Tibial nerve (tissue), 4 donors: ENCODE results near the gene SPEF2. TPM values are rescaled to one million over a fixed set of nuclear protein-coding genes. Genes with fewer than 3 reads are reported as not detected.

Experiments
- DNase-seq, 2 donors: peaks; one replicate each; pipeline ENCODE4 v3.0.0-alpha.2; 2019; ENCODE audit warnings: low spot score in 2 of 2
- H3K27ac ChIP-seq, 4 donors: fragments of 200-600 bp; sonication (generic) in 3 of 4; one replicate each; pipeline ENCODE4 v1.5.1; 2017 to 2019; ENCODE audit warnings: mild to moderate bottlenecking in 1 of 4
- H3K27me3 ChIP-seq, 2 donors: fragments of 200-600 bp; sonication (generic) in 1 of 2; one replicate each; pipeline versions ENCODE4 v1.5.1 to v1.6.0; 2017 to 2019
- H3K36me3 ChIP-seq, 3 donors: fragments of 200-600 bp; sonication (generic); one replicate each; pipeline ENCODE4 v1.5.1; 2018 to 2019
- H3K4me1 ChIP-seq, 4 donors: fragments of 200-600 bp; sonication (generic) in 3 of 4; one replicate each; pipeline ENCODE4 v1.5.1; 2017 to 2019
- H3K4me3 ChIP-seq, 4 donors: fragments of 200-600 bp; sonication (generic) in 3 of 4; one replicate each; pipeline ENCODE4 v1.5.1; 2017 to 2019; ENCODE audit warnings: mild to moderate bottlenecking in 1 of 4, moderate library complexity in 1 of 4
- H3K9me3 ChIP-seq, 4 donors: fragments of 200-600 bp; sonication (generic) in 3 of 4; one replicate each; pipeline ENCODE4 v1.5.1; 2017 to 2019
- CTCF ChIP-seq, 5 experiments: fragments of 200-600 bp in 3 of 5; fragments of 450-650 bp in 2 of 5; sonication (generic) in 3 of 5; IDR thresholded peaks; one replicate each; pipeline ENCODE4 v1.5.1; 2016 to 2019; ENCODE audit warnings: antibody characterized with exemption in 5 of 5, mild to moderate bottlenecking in 3 of 5, moderate library complexity in 2 of 5
- EP300 ChIP-seq, 2 donors: sonication (generic); formaldehyde crosslinking; IDR thresholded peaks; one replicate each; pipeline ENCODE4 v1.6.1; 2017; ENCODE audit warnings: antibody characterized with exemption in 2 of 2, mild to moderate bottlenecking in 1 of 2
- POLR2A ChIP-seq, 2 donors: fragments of 450-650 bp; IDR thresholded peaks; one replicate each; pipeline ENCODE4 v1.6.1; 2017; ENCODE audit warnings: antibody characterized with exemption in 2 of 2, mild to moderate bottlenecking in 2 of 2, moderate library complexity in 2 of 2
- WGBS, 2 donors: methylation state at CpG; one replicate each; pipeline ENCODE4 v1.1.5; 2018; 5-methylcytosine and 5-hydroxymethylcytosine counted together
- total RNA-seq, 4 donors: library from RNA; depleted of rRNA; stranded (reverse); fragments of >200 nt; gene quantifications; one replicate each; pipeline ENCODE4 v1.1.0, GENCODE V29; 2016

The SPEF2 gene
- total RNA-seq, 4 donors from 2014 or later, result 5.1 to 33.5 (median 17.5) TPM

DNA sequence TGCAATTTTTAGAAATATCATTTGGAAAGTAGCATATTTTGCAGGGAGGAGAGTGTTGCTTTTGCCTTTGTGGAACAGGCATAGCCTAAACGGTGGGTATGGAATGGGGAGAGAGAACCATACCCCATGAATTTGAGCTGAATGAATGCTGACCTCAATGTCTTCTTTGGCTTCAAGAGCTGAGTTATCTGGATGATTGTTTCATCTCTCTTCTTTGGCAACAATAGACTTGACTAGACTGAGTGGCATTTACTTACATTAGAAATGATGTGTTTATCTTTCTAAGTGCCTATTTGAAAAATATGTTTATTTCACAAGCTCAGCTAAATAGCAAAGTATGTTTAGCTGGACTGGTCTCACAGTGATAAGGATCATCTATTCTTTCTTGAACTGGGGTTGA, 42.8 kb downstream of the SPEF2 start:
- TF ChIP-seq CTCF (IDR thresholded peaks at IDR 0.05), result no peak
- TF ChIP-seq EP300 (IDR thresholded peaks at IDR 0.05), result no peak
- no peak for TF ChIP-seq POLR2A (IDR thresholded peaks at IDR 0.05)
- 73 to 88% methylated on average over 1 of the region's 1 CpG for WGBS, 2 donors
- no peak for DNase-seq
- Histone ChIP-seq H3K27ac (no peak overlapping the region), H3K9me3 (no peaks in the 10 kb centered on the region), H3K27me3 (no peaks in the 10 kb centered on the region), H3K4me1 (no peaks in the 10 kb centered on the region), H3K36me3 (peaks cover 0 to 36% (median 0%) of the 10 kb centered on the region in 3 donors), H3K4me3 (no peak overlapping the region)

GRCh38 chr5:35664584-35664983, 46.9 kb downstream of the SPEF2 start:
- Histone ChIP-seq H3K27ac (no peak overlapping the region), H3K27me3 (no peaks in the 10 kb centered on the region), H3K36me3 (peaks cover 0 to 29% (median 0%) of the 10 kb centered on the region in 3 donors), H3K4me1 (no peaks in the 10 kb centered on the region), H3K4me3 (no peak overlapping the region), H3K9me3 (no peaks in the 10 kb centered on the region)
- TF ChIP-seq EP300 (IDR thresholded peaks at IDR 0.05), result no peak
- 69 to 75% methylated on average over 4 of the region's 4 CpGs for WGBS, 2 donors
- no peak for DNase-seq

GRCh38 chr5:35665096-35665495, 47.4 kb downstream of the SPEF2 start:
- Histone ChIP-seq H3K27me3 (no peaks in the 10 kb centered on the region), H3K36me3 (peaks cover 0 to 24% (median 0%) of the 10 kb centered on the region in 3 donors), H3K27ac (no peak overlapping the region), H3K4me1 (no peaks in the 10 kb centered on the region), H3K9me3 (no peaks in the 10 kb centered on the region), H3K4me3 (no peak overlapping the region)
- TF ChIP-seq EP300 (IDR thresholded peaks at IDR 0.05) (no peak), POLR2A (IDR thresholded peaks at IDR 0.05) (no peak), CTCF (IDR thresholded peaks at IDR 0.05) (no peak)
- no peak for DNase-seq
- WGBS, 2 donors, result 46 to 61% methylated on average over 4 of the region's 4 CpGs

DNA sequence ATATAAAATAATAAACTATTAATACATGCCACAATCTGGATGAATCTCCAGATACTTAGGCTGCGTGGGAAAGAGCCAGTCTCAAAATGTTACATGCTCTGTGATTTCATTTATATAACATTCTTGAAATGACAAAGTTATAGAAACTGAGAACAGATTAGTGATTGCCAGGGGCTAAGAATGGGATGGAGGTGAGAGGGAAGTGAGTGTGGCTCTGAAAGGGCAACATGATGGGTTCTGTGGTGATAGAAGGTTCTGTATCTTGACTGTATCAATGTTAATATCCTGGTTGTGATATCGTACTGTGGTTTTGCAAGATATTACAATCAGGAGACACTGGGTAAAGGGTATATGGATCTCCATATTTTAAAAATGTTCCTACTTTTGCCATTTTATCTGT, 50.7 kb downstream of the SPEF2 start:
- 90 to 97% methylated on average over 2 of the region's 2 CpGs for WGBS, 2 donors
- H3K9me3 ChIP-seq, result no peaks in the 10 kb centered on the region

GRCh38 chr5:35668794-35669193, 51.1 kb downstream of the SPEF2 start:
- no peaks in the 10 kb centered on the region for H3K9me3 ChIP-seq
- H3K27me3 ChIP-seq, result no peaks in the 10 kb centered on the region
- H3K4me1 ChIP-seq, result no peaks in the 10 kb centered on the region
- WGBS, 2 donors, result 80 to 85% methylated on average over 2 of the region's 2 CpGs
- no peak for TF ChIP-seq POLR2A (IDR thresholded peaks at IDR 0.05)
- no peak for TF ChIP-seq EP300 (IDR thresholded peaks at IDR 0.05)
- no peak for TF ChIP-seq CTCF (IDR thresholded peaks at IDR 0.05)
- no peak overlapping the region for H3K4me3 ChIP-seq
- DNase-seq, result no peak
- no peaks in the 10 kb centered on the region for H3K36me3 ChIP-seq
- no peak overlapping the region for H3K27ac ChIP-seq

More for the DNA sequence above, 50.7 kb downstream of the SPEF2 start:
- H3K36me3 ChIP-seq, result peaks cover 0 to 4% (median 0%) of the 10 kb centered on the region in 3 donors
- no peak overlapping the region for H3K27ac ChIP-seq
- DNase-seq, result no peak
- H3K4me3 ChIP-seq, result no peak overlapping the region
- H3K4me1 ChIP-seq, result no peaks in the 10 kb centered on the region
- no peak for TF ChIP-seq POLR2A (IDR thresholded peaks at IDR 0.05)
- TF ChIP-seq CTCF (IDR thresholded peaks at IDR 0.05), result no peak
- TF ChIP-seq EP300 (IDR thresholded peaks at IDR 0.05), result no peak
- no peaks in the 10 kb centered on the region for H3K27me3 ChIP-seq
